Fibroblast of skin of back (primary cell): Measurements from ENCODE around the gene SLC25A51.
"Not testable (repeated sequence)": the region's sequence is repeated elsewhere in the genome, so short reads cannot be mapped to it uniquely, and the experiment has no call there.

Experiments used
- DNase-seq: peaks from one replicate; pipeline ENCODE4 v3.0.0-alpha.2; 2013

SLC25A51 gene

DNA sequence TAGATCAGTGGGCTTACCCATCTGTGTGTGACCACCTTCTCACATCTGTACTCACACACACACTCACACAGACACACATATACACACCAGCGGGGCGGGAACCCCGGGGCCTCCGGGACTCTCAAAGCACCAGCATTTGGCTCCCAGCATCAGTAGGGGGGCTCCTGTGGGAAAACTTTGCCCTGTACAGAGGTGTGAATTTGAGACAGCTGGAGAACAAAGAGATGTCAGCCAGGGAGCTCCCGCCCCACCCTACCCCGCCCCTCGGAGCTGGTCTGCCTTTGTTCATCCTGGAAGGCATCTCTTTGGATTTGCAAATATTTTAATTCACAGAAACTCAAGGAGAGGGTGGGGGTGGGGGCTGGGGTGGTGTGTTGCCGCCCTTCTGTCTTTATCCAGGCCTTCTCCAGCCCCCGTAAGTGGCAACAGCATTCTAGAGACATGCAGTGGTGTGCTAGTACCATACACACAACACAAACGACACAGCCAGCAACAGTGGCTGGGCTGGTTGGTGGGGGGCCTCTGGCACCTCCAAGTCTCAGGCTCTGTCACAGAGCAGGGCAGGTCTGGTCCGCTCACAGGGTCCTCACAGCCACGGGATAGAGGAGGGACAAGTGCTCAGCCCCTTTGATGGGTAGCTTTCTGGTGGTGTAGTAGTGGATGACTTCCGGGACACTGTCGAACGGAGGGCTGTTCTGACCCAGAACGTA, 15.5 kb upstream of the SLC25A51 start:
- DNase-seq, result no peak

DNA sequence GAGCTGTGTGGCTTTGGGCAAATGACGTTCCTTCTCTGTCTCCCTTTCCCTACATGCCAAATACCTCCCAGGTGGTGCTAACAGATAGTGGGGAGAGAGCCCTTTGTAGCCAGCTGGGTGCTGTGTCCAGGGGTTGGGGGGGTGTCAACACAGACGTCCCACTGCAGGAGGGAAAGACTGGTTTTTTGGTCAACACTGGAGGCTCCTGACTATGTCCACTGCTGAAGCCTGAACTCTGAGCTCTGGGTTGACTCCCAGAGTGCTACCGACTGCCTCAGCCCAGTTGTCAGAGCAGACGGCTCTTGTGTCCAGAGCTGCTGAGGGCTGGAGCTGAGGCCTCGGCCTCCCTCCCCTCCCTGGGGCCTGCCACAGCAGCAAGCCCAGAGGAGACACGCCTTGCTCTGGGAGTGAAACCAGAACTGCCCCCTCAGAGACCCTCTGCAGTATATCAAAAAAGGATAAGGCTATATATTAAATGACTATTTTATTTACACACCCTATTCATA, 14.8 kb upstream of the SLC25A51 start:
- no peak for DNase-seq

- DNase-seq, result no peak
These were observed 14.1 kb upstream of the SLC25A51 start for GRCh38 chr9:37917801-37918664.

- DNase-seq, result no peak
These were observed 13.4 kb upstream of the SLC25A51 start for GRCh38 chr9:37917313-37917731.

DNA sequence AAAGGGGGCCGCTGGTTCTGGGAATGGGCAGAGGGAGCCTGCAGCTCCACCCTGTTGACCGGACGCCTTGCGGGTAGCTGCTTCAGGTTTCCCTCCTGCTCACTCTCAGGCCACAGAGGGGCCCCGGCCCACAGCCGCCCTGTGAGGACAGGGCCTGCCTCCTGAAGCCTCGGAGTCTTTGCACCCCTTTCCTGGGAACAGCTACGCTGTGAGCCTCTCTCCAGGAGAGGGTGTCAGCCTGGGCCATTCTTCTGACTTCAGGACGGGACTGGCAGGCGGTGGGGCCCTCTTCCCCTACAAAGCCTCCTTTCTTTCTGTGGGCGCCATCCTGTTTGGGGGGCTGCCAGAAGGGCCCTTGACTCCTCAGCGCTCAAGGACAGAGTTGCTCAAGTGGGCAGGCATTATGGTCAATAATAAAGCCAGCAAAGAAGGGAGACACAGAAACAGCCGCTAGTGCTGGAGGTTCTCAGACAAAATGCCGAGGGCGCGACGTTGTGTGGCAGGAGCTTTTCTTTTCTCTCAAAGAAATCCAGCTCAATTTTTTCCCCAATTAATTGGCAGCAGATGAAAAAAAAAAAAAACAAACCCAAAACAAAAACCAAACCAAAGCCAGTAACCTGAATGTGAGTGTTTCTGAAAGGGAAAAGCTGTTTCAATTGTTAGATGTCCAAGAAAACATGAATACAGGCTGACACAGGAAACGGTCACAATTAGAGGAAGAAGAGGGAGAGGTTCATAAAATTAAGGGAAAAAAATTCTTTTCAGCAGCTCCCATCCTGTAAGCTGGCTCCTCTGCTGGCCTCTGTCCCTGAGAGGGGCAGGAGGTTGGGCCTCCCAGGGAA, 12.8 kb upstream of the SLC25A51 start:
- DNase-seq, result no peak

- DNase-seq, result no peak
These were observed 12.1 kb upstream of the SLC25A51 start for GRCh38 chr9:37915911-37916470.

DNA sequence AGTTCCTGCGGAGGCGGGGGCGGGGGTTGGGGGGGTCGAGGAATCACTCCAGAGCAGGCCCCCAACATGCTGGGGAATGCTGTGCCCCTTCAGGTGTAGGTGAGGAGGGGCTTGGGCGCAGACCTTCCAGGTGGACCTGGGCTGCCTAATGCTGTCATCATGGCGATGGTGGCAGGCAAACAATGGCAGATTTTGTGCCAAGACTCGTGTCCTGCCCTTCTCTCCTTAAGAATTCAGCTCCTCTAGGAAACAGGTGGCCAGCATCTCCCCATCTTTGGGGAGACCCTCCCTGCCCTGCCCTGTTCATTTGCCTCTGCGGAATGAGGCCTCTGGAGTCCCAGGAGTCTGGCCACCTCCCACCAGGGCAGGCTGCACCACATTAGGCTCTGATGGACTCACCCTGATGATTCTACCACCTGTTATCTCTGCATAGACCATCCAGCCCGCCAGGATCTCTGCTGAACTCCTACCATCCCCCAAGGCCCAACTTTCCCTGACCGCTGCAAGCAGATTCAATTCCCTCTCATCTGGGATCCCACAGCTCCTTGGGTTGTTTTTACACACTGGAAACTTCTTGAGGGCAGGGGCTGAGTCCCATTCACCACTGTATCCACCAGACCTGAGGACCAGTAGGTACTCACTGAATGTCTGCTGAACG, 10.9 kb upstream of the SLC25A51 start:
- no peak for DNase-seq

DNA sequence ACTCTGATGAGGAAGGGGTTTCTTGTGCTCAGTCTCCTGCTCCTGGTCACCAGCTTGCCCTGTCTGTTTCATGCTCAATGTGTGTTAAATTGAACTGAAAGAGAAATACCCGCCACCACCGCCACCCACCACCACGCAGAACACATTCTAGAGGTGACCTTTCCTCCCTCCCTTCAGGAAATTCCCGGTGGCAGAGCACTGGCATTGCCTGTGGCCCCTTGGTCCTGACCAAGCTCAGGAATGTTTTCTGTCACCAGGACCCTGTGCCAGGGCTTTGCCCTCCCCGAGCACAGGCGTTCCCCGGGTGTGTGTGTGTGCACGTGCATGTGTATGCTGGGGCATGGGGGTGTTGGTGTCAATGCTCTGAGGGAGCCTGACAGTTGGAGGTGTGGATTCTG, 10.2 kb upstream of the SLC25A51 start:
- no peak for DNase-seq

DNA sequence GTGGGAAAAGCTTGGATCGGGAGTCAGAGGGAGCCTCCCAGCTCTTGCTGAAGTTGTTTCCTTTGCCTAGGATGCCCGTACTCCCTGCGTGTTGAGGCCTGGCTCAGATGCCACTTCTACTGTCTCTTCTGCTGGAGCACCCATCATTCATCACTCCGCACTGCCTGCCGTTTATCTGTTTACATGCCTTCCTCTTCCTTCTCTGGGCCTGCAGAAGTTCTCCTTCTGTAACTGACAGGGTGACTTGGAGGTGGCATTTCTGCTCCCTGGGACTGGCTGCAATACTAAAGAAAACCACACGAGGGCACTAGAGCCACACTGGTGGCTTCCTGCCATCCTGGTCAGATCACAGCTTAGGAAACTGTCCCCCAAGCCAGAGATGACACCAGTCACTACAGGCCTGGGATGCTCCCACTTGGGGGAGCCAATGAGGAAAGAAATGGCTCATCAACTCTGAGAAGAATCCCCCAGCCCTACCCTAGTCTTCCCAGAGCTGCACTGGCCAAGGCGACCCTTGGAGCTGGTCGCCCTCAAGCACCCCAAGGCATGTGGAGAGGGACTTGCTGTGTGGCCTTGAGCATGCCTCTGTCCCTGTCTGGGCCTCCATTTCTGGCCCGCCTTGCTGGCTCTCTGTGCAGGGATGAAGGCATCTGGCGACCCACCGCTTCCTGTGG, 9.7 kb upstream of the SLC25A51 start:
- peak; percentile 86 for DNase-seq

DNA sequence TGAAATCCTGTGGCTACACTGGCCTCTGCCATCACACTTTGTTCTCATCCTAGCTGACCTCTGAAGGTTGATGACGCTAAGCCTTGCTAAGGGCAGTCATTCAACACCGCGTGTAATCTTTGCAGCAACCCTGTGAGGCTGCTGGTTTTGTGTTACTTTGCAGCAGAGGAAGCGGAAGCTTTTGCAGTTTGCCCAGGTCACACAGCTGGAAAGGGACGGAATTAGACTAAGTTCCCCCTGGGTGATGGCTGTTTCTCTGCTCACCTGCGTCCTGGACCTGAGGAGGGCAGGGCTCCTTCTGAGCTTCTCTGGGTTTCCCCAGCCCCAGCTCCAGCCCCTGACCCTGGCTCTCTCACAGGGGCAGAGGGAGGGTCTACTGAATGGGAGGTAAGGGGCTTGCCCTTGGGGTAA, 7.3 kb upstream of the SLC25A51 start:
- no peak for DNase-seq

DNA sequence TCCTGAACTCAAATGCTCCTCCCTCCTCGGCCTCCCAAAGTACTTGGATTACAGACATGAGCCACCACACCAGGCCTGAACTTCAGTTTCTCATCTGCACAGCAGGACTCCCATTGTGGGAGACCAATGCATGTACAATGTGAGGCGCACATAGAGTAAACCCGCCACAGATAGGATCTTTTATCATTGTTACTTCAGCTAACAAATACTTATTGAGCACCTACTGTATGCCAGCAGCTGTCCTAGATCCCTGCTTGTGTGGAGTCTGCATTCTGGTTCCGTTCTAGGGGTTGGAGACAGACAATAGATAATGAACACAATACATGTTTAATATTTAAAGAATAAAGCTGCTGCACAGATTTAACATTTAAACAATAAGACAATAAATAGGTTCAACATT, 6.3 kb upstream of the SLC25A51 start:
- no peak for DNase-seq

GRCh38 chr9:37909836-37910235, 5.9 kb upstream of the SLC25A51 start:
- DNase-seq, result not testable (repeated sequence)

DNA sequence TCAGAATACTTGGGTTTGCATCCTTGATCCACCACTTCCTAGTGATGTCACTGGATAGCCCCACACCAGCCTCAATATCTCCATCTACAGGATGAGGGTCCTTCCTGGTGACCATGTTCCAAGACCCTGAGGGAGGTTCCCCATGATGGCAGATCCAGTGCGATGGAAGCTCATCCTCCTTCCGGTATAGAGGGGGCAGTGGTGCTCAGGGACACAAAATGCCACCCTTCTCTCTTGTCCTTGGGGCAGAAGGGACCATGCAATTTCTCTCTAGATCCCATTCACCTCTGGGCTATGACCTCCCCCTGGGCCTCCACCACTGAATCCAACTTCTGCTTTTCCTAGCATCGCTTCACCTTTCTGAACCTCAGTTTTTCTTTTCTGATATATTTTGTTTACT, 5.4 kb upstream of the SLC25A51 start:
- no peak for DNase-seq

GRCh38 chr9:37908698-37909186, 4.8 kb upstream of the SLC25A51 start:
- DNase-seq, result no peak

DNA sequence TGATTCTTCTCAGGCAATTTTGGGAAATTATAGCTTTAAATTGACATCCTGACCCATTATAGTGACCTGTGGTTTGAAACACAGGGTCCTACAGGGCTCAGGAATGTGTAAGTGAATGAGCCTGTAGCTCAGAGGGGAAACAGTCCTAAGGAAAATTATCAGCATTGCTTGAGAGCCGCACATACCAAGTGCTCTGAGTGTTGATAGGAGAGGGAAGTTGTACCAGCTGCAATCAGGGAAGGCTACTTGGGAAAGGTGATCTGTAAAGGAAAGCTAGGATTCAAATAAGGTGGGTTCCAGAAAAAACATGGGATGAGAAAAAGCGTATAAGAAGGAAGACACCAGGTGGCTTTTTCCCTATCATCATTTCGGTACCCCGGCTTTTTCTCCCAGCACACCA, 4.4 kb upstream of the SLC25A51 start:
- no peak for DNase-seq

- no peak for DNase-seq
These were observed 2.6 kb upstream of the SLC25A51 start for GRCh38 chr9:37906312-37907239.

GRCh38 chr9:37905776-37906175, 1.8 kb upstream of the SLC25A51 start:
- DNase-seq, result no peak

- no peak for DNase-seq
These were observed 1.2 kb upstream of the SLC25A51 start for GRCh38 chr9:37905131-37905505.

- peak; percentile 46 for DNase-seq
These were observed 661 bp upstream of the SLC25A51 start for GRCh38 chr9:37904445-37905130.
